HG03342 (cell line): ENCODE results near the gene AFF3.

Source experiments
- ATAC-seq: cut with Tn5 transposase; IDR thresholded peaks from one replicate; pipeline ENCODE4 v1.9.1; 2021; ENCODE audit warnings: mild to moderate bottlenecking, moderate library complexity; ENCODE audit not compliant: unreplicated experiment

AFF3 gene

DNA sequence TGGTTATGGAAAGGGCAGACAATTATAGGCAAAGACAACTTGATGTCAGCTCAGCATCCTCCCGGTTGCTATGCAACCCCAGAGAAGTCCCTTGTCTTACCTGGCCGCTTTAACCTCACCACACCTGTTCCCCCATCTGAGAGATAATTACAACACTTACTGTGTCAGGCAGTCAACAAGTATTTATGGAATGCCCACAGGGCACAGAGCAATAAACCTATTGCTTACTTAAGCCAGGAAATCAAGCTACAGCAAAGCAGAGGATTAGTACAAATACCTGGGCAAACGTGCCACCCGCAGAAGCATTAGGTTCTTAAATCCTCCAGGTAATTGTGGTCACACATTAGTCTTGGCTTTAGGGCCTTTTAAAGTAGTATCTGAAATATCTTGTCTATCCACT, 332.2 kb downstream of the AFF3 start:
- no peak for ATAC-seq

DNA sequence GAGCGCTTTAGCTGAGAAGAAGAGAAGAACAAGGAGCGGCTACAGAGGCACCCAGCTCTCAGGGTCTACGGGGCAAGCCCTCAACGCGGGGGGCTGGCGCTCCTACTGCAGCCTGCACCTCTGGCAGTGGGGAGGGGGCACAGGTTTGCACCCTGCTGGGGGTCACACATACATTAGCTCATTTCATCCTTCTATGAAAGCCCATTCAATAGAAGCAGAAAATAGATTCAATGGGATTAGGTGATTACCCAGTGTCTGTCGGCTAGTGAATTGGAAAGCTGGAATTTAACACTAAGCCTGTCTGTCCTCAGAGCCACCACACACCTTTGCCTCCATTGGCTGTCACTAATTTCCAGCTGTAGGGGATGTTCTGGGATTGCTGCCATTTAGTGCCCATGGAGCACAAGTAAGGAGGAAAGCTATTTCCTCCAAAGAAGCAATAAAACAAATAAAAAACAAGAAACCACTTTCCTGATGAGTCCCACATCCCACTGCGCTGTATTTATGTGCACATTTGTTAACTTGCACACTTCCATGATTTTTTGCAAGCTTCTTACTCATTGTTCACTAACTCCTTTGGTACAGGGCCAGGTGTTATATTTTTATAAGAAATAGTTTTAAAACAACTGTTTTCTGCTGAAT, 333.0 kb downstream of the AFF3 start:
- ATAC-seq, result no peak

DNA sequence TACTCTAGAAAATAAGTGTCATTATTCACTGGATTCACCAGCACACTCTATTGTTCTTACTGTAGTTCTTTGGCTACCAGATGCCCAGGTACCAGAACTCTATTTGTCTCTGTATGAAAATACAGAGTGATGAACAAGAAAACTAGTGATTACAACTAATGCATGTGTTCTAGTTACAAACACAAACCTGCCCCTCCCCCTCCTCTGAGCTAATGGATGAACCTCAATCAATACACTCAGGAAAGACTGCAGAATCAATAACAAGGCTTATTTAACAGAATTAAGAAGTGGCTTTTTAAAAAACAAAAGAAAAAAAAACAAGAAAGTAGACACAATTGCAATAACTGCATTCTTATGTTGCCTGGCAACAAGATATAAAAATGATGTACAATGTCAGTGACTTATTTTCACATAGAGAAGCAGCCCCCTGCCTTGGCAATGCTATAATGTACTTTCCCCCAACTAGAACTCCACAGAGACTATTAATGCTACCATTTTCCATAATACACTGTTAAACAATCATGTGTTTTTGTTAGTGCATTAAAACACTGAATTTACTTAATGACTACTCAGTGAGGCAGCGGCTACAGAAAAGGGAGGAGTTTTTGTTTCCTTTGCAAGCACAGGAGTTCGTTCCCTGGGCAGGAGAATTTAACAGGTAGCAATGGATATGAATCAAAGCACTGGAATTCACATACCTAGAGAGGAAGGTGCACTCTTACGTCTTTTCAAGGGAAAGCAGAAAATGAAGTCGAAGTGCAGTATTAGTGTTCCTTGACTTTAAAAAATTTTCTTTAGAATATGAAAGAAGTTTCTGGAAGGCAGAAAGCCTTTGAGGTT, 333.8 kb downstream of the AFF3 start:
- no peak for ATAC-seq

DNA sequence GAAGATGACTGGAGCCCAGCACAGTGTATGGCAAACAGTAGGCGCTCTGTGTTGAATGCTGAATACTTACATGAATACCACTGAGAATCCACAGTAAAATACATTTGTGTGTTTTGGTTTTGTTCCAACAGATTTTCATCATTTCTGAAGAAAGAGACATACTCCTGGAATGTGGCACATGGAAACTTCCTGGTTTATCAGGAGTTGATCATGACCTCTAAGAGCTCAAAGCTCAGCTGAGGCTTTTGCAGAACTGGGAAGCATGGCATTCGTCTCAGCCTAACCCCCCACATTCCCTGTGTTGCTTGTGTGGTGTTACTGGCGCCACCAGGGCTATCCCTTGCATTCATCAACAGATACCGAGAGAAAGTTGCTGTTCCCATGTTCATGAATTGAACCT, 335.6 kb downstream of the AFF3 start:
- ATAC-seq, result no peak

DNA sequence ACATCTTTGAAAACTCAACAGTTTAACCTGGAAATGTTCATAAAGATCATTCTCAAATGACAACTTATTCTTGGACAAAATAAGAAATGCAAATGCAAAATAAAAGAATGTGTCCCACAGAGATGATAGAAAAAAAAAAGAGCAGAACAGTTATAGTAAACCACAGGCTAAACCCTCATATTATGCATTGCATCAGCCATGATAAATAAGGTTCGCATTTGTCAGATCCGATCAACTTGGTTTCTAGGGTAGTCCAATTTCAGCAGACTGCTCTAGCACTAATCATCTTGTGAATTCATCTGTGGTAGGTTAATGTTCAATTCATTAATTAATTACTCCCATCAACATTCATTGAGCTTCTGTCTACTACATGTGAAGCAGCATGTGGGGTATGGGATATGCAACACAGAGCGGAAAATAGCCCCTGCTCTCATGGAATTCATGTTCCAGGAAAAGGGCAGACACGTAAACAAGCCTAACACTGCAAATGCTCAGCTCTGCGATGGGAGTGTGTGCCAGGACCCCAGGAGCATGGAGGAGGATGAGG, 336.4 kb downstream of the AFF3 start:
- no peak for ATAC-seq

DNA sequence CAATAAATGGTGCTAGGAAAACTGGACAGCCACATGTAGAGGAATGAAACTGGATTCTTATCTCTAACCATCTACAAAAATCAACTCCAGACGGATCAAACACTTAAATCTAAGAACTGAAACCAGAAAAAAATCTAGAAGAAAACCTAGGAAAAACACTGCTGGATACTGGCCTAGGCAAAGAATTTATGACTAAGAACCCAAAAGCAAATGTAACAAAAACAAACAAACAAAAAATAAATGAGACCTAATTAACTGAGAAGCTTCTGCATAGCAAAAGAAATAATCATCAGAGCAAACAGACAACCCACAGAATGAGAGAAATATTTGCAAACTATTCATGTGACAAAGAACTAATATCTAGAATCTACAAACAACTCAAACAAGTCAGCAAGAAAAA, 338.5 kb downstream of the AFF3 start:
- no peak for ATAC-seq

DNA sequence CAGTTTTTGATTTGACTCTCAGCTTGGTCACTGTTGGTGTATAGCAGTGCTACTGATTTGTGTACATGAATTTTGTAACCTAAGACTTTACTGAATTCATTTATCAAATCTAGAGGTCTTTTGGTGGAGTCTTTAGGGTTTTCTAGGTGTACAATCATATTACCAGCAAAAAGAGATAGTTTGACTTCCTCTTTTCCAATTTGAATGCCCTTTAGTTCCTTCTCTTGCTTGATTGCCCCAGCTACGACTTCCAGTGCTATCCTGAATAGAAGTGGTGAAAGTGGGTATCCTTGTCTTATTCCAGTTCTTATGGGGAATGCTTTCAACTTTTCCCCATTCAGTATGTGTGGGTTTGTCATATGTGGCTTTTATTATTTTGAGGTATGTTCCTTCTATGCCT, 339.7 kb downstream of the AFF3 start:
- no peak for ATAC-seq

DNA sequence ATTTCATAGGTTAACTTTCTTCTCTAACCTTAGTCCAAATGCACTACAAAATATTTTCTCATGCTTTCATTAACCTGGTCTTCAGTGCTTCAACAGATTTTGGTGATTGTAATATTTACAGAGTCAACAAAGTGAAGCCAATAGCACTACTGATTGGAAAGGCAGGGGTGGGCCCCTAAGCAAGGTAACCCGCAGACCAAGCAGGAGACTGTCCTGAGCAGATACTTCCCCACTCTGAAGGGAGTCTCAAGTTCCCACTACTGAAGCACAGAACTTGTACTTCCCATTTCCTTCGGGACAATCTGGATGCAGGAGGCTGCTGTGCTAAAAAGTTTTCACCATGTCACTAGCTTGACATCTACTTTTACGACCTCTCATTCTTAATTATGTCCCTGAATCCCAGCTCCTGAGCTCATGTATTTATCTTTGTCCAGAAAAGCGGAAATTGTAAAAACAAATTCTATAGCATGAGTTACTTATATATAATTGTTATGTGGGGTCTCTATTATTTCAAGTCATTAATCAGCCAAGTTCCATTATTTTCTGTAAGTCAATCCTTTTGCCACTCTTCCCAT, 341.0 kb downstream of the AFF3 start:
- no peak for ATAC-seq

DNA sequence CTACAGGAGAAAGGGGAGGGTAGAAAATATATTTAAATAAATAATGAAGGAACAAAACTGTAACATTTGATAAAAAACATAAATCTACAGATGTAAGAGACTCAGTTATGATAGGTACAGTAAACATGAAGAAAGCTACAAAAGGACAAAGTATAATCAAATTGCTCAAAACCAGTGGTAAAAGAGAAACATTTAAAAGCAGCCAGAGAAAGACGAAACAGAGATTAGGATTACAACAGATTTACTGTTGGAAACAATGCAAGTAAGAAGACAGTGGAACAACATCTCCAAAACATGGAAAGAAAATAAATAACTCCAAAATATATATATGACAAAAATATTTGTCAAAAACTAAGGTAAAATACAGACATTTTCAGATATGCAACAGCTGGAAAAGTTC, 344.9 kb downstream of the AFF3 start:
- no peak for ATAC-seq

DNA sequence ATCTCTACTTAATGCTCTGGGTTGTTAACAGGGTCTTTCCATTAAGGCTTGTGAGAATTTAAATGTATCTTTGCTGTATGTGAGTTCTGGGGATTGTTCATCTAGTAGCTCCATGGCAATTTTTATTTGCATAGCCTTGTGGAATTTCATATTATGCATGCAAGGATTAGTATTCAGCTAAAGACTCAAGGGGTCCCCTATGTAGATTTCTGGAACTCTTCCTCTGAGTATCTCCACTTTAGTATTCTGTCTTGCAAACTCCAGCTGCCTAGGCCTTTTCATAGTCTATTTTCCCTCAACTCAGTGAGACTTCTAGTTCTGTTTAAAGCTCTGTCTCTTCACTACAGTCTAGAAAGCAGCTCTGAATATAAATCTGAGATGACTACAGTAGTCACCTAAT, 348.0 kb downstream of the AFF3 start:
- no peak for ATAC-seq

DNA sequence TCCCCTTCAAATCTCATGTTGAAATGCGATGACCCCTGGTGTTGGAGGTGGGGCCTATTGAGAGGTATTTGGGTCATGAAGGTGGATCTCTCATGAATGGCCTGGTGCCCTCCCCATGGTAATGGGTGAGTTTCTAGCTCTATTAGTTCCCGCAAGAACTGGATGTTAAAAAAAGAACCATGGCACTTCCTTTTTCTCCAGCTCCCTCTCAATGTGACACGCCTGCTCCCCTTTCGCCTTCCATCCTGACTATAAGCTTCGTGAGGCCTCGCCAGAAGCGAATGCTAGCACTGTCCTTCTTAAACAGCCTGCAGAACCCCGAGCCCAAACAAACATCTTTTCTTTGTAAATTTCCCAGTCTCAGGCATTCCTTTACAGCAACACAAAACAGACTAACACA, 349.4 kb downstream of the AFF3 start:
- ATAC-seq, result no peak

DNA sequence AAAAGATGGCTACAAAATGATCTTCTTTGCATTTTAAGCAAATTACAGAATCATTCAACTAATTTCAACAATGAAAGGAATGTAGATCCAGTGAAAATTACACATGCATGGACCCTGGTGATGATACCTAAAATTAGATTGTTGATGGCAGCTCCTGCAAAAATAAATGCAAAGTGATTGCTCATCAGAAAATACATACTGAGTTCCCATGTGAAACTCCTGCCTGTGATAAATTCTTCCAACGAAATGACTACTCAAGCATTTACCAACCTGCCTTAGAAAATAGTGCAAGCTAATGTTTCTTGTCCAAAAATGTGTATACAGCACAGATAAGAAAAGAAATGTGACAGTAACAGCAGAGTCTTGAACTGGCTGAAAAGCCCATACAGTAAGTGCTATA, 352.5 kb downstream of the AFF3 start:
- ATAC-seq, result no peak

DNA sequence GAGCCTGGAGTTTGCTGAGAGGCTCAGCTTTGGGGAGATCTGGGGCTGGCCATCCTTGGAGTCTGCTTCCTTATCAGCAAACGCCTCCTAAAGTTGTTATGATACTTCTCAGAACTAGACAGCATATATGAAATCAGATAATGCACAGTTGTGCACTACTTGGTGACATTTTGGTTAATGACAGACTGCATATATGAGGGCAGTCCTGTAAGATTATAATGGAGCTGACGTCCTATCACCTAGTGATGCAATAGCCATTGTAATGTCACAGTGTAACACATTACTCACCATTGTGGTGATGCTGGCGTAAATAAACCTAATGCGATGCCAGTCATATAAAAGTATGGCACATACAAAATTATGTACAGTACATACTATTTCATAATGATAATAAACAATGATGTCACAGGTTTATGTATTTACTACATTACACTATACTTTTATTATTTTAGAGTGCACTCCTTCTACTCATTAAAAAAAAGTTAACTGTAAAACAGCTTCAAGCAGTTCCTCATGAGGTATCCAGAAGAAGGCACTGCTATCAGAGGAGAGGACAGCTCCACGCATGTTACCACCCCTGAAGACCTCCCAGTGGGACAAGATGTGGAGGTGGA, 354.5 kb downstream of the AFF3 start:
- no peak for ATAC-seq

DNA sequence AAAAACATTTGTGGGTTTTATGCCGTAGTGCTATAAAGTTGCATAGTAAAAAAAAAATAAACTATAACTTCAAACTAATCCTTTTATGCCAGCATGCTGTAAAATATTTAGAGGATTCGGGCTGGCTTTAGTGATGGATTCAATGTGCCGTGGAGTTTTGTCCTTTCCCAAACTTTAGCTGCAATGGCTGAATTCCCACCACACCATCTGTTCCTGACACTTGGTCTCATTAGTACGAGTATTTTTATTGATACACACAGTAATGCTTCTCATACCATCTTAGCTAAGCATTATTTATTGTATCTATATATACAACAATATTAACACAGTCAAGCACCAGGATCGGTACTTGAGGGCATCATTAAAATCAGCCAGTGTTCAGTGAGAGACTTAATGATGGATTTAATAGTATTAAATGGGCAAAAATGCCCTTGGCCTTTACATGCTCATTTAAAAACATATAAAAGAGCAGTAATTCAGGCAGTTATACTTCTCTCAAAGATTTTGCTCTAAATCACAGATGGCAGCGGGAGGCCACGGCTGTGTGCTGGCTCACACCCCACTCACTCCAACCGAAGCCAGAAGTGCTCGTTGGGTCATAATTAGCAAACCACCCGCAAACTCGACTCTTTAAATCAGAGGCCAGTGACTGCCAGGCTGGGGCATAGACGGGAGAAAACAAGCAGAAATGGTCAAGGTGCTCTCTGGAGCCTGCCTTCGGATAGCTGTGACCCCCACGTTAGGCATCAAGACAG, 355.6 kb downstream of the AFF3 start:
- ATAC-seq, result no peak

DNA sequence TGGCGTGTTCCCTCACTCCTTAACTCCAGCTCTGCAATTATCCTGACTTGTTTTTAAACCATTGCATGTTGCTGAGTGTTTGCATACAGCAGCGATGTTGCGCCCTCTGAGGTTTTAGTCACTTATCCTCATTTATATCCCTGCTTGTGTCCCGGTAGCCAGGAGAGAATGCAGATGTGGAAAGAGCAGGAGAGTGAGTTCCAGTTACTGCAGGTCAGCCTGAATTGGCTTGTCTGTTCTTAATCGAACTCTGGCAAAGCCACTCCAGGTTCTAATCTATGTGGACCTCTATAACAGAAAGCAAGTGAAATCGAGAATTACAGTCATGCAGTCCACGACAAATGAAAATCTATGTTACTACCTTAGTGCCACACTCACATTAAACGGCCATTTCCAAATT, 357.4 kb downstream of the AFF3 start:
- ATAC-seq, result no peak

DNA sequence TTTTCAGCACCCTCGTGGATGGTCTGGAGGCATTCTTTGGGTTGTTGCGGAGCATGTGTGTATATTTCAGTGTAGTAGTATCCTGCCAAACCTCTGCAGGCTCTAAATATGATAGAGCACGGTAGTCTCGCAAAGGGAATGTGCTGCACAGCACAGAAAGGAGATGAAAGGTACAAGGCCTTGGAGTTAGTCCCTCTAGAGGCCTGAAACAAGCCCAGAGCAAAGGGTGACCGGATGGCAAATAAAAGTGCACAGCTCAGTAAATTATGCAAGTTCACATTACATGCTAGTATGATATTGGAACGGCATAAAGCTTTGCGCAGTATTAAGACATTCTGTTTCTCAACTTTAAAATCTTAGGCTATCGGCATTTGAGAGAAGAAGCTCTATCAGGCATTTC, 358.1 kb downstream of the AFF3 start:
- ATAC-seq, result no peak

DNA sequence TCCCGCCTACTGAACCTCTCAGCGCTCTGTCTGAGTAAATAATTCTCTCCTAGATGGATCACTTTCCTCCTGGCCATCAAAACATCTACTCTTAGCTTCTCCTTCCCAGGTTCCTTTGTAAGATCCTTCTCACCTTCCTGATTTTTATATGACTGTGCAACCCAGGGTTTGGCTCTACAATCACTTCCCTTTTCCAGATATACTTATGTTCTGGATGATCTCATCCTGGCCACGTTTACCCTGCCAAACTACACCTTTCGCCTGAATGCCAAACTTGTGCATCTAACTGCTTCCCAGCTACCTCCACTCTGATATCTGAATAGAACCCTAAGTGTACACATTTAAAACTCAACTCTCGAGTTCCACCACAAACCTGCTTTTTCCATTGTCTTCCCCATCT, 362.1 kb downstream of the AFF3 start:
- no peak for ATAC-seq

DNA sequence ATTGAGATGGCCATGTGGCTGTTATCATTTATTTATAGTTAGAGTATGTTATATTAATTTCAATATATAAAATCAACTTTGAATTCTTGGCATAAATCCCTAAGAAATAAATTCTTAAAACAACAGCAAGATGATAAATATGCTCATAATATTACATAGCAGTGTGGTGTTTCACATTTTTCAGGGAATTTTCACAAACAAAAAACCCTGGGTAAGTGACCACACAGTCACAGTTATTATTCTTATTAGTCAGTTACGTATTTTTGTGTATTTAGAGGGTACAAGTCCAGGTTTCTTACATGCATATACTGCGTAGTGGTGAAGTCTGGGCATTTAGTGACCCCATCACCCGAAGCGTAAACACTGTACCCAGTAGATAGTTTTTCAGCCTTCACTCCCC, 363.1 kb downstream of the AFF3 start:
- ATAC-seq, result no peak

DNA sequence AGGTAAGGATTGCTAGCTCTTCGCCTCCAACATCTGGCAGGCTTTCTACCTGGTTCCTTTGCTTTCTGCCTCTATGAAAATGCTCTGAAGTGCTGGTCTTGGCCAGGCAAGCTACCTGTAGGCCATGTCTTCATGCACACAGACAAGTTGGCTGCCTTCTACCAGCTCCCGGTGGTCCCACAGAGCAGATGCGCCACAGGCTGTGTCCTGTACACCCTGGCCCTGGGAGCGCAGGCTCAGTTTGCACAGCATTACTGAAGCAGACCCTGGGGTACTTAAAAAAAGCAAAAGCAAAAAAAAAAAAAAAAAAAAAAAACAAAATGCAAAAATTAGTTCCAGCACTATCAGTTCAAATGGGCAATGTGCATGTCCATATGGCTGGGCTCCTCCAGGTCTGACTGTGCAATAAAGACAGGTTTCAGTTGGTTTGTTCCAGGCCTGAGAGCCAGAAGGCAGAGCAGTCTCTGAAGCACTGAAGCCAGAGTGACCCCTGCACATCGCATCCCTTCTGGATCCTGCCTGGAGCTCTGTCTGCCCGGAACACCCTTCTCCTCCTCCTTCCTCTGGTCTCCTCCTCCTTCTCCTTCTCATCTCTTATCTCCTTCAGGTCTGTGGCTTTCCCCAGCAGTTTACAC, 364.6 kb downstream of the AFF3 start:
- ATAC-seq, result no peak

DNA sequence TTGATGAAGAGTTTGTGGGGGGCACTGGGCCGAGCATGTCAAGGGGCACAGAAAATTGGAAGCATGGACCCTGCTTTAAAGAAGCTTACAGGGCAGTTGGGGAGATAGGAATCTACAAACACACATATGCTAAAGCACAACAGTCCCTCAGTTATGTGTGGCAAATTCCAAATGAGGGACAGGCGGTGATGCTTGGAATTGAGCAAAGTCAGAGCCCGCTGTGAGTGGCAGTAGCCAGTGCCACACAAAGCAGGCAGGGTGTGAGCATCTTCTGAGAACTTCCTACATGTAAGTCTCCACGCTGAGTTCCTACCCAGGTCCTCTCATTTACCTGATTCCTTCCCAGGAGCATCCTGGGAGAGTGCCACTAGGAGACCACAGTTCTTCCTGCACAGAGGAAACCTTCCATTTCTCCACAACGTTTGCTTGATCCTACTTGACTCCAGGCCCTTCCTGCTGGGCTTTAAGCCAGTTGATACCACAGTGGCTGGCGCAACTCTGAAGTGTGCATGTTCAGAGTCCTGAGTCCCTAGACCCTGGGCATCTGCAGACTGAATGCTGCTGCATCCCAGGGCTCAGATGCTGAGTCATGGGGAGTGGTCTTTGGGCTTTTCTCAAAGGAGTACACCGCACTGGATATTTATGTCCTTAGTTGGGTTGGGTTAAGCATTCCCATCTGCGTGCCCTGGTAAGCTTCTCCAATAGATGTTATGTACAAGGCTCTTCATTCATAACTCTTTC, 365.3 kb downstream of the AFF3 start:
- no peak for ATAC-seq
